Lung (tissue), 12 donors: ENCODE results near the gene DYSF. TPM values are rescaled to one million over a fixed set of nuclear protein-coding genes. Genes with fewer than 3 reads are reported as not detected.

Experiments used
- ATAC-seq: fragments of 200-7000 bp; cut with Tn5 transposase; one replicate; pipeline ENCODE4 v1.9.1; 2020; ENCODE audit warnings: moderate number of reproducible peaks; ENCODE audit not compliant: insufficient read depth, low FRiP score
- DNase-seq, 3 donors: peaks; one replicate each; pipeline ENCODE4 v3.0.0-alpha.2; 2013 to 2017
- H3K27ac ChIP-seq, 2 donors: one replicate each; pipeline ENCODE4 v1.5.1; 2013; ENCODE audit warnings: mild to moderate bottlenecking in 2 of 2, moderate library complexity in 2 of 2, control low read depth in 1 of 2, inconsistent platforms in 1 of 2, low read depth in 1 of 2, low read length in 1 of 2
- H3K27me3 ChIP-seq, 3 donors: one replicate each; pipeline ENCODE4 v1.5.1; 2013; ENCODE audit warnings: low read length in 2 of 3; ENCODE audit not compliant: control insufficient read depth in 3 of 3, insufficient read depth in 3 of 3
- H3K36me3 ChIP-seq, 4 donors: one replicate each; pipeline ENCODE4 v1.5.1; 2013; ENCODE audit warnings: low read length in 4 of 4, mild to moderate bottlenecking in 1 of 4, moderate library complexity in 1 of 4; ENCODE audit not compliant: control insufficient read depth in 4 of 4, insufficient read depth in 4 of 4
- H3K4me1 ChIP-seq, 5 donors: one replicate each; pipeline ENCODE4 v1.5.1; 2013; ENCODE audit warnings: low read length in 5 of 5, mild to moderate bottlenecking in 2 of 5, moderate library complexity in 1 of 5; ENCODE audit not compliant: control insufficient read depth in 5 of 5, insufficient read depth in 5 of 5
- H3K4me3 ChIP-seq: one replicate; pipeline ENCODE4 v1.5.1; 2013; ENCODE audit warnings: mild to moderate bottlenecking, control low read depth, moderate library complexity
- H3K9ac ChIP-seq, 2 donors: one replicate each; pipeline ENCODE4 v1.5.1; 2013; ENCODE audit warnings: low read length in 2 of 2, control low read depth in 1 of 2; ENCODE audit not compliant: insufficient read depth in 1 of 2
- H3K9me3 ChIP-seq, 4 donors: one replicate each; pipeline ENCODE4 v1.5.1; 2013; ENCODE audit warnings: low read length in 3 of 4, mild to moderate bottlenecking in 1 of 4, moderate library complexity in 1 of 4; ENCODE audit not compliant: control insufficient read depth in 4 of 4, insufficient read depth in 3 of 4
- CTCF ChIP-seq: IDR thresholded peaks from 2 replicates; pipeline ENCODE4 v1.5.1; 2012; ENCODE audit warnings: mild to moderate bottlenecking; ENCODE audit errors: control extremely low read depth, extremely low read depth
- WGBS, 2 donors: extraction: QIAGEN DNeasy Blood & Tissue Kit; methylation state at CpG; one replicate each; pipeline ENCODE4 v1.1.7; 2013; 5-methylcytosine and 5-hydroxymethylcytosine counted together
- polyA plus RNA-seq, 2 donors: library from polyadenylated mRNA; stranded (reverse); fragments of 200-250 nt; gene quantifications; one replicate each; pipeline ENCODE4 v1.2.1, GENCODE V29; 2013
- total RNA-seq, 2 donors: library from RNA; depleted of rRNA in 1 of 2; stranded (reverse); fragments of >200 nt in 1 of 2; gene quantifications; one replicate each; pipeline ENCODE4 v1.2.1, GENCODE V29; 2014 to 2021
- donor health status: control.
- donor health status: control.
- donor health status: Bipolar disorder and iron deficiency.
- donor health status: healthy.
- donor health status: DM: yes; HTN: yes; CAD: no.

DYSF gene
- total and polyA plus RNA-seq, 4 donors, result 12.9 to 56.2 (median 40.0) TPM

GRCh38 chr2:71567625-71568024 lies 114.3 kb downstream of the DYSF start:
- WGBS, 2 donors, result 92% methylated on average over 9 of the region's 9 CpGs

GRCh38 chr2:71568103-71568502 lies 114.7 kb downstream of the DYSF start:
- no peak overlapping the region for H3K27ac ChIP-seq
- no peak overlapping the region for H3K9ac ChIP-seq
- H3K36me3 ChIP-seq, result peaks cover 0 to 15% (median 0%) of the 10 kb centered on the region in 4 donors
- H3K9me3 ChIP-seq, result peaks cover 0 to 7% (median 0%) of the 10 kb centered on the region in 4 donors
- H3K27me3 ChIP-seq, result no peaks in the 10 kb centered on the region
- H3K4me3 ChIP-seq, result no peak overlapping the region
- no peaks in the 10 kb centered on the region for H3K4me1 ChIP-seq
- WGBS, 2 donors, result 93 to 96% methylated on average over 14 of the region's 14 CpGs
- TF ChIP-seq CTCF, result no peak
- ATAC-seq (no peak), DNase-seq (no peak)

More at GRCh38 chr2:71567625-71568024, 114.3 kb downstream of the DYSF start:
- H3K9ac ChIP-seq, result no peak overlapping the region
- H3K27me3 ChIP-seq, result no peaks in the 10 kb centered on the region
- H3K27ac ChIP-seq, result no peak overlapping the region
- peaks cover 0 to 7% (median 0%) of the 10 kb centered on the region in 4 donors for H3K9me3 ChIP-seq
- H3K36me3 ChIP-seq, result peaks cover 0 to 12% (median 0%) of the 10 kb centered on the region in 4 donors
- no peak for TF ChIP-seq CTCF
- no peak for DNase-seq
- no peak overlapping the region for H3K4me3 ChIP-seq
- no peak for ATAC-seq
- H3K4me1 ChIP-seq, result no peaks in the 10 kb centered on the region

- no peak for ATAC-seq
- 97 to 98% methylated on average over 10 of the region's 10 CpGs for WGBS, 2 donors
- H3K36me3 ChIP-seq, result peaks cover 0 to 24% (median 0%) of the 10 kb centered on the region in 4 donors
- H3K4me3 ChIP-seq, result no peak overlapping the region
- no peak for TF ChIP-seq CTCF
- DNase-seq, result no peak
- no peaks in the 10 kb centered on the region for H3K27me3 ChIP-seq
- peaks cover 0 to 4% (median 0%) of the 10 kb centered on the region in 5 donors for H3K4me1 ChIP-seq
- H3K9ac ChIP-seq, result no peak overlapping the region
- H3K27ac ChIP-seq, result no peak overlapping the region
- peaks cover 0 to 7% (median 0%) of the 10 kb centered on the region in 4 donors for H3K9me3 ChIP-seq
Measured at GRCh38 chr2:71570511-71570910, 117.2 kb downstream of the DYSF start.

- Histone ChIP-seq H3K9ac (no peak overlapping the region), H3K36me3 (peaks cover 0 to 24% (median 0%) of the 10 kb centered on the region in 4 donors), H3K9me3 (peaks cover 0 to 7% (median 0%) of the 10 kb centered on the region in 4 donors), H3K27me3 (no peaks in the 10 kb centered on the region), H3K4me1 (peaks cover 0 to 4% (median 0%) of the 10 kb centered on the region in 5 donors), H3K4me3 (no peak overlapping the region), H3K27ac (no peak overlapping the region)
- no peak for DNase-seq
- WGBS, 2 donors, result 95 to 100% methylated on average over 2 of the region's 2 CpGs
- TF ChIP-seq CTCF, result no peak
- ATAC-seq, result no peak
Measured at GRCh38 chr2:71570951-71571460, 117.6 kb downstream of the DYSF start.
